Fibroblast of villous mesenchyme (primary cell): ENCODE measurements around the gene LENEP. TPM values are rescaled to one million over a fixed set of nuclear protein-coding genes. Genes with fewer than 3 reads are reported as not detected.

Experiments used
- DNase-seq: peaks from one replicate; pipeline ENCODE4 v3.0.0-alpha.2; 2010; ENCODE audit warnings: low read depth
- H3K4me3 ChIP-seq: 2 replicates; pipeline ENCODE4 v1.5.1; 2011; ENCODE audit warnings: low read depth, mild to moderate bottlenecking, low read length
- CTCF ChIP-seq: IDR thresholded peaks from 2 replicates; pipeline ENCODE4 v1.5.1; 2012; ENCODE audit warnings: low read depth, mild to moderate bottlenecking, low read length; ENCODE audit not compliant: insufficient read depth
- total RNA-seq: library from RNA; depleted of rRNA; stranded (reverse); fragments of >200 nt; gene quantifications from 2 replicates; pipeline ENCODE4 v1.2.3, GENCODE V29; 2012

Gene LENEP
- total RNA-seq, 1 donor: 0.43 TPM

- H3K4me3 ChIP-seq: peak within 1 kb of the TSS; percentile 69
- TF ChIP-seq CTCF: peak; percentile 45
- peak; percentile 92 for DNase-seq
These were observed 37.5 kb upstream of the LENEP start, which contains the start of gene PBXIP1 for GRCh38 chr1:154955718-154956543. PBXIP1 (minus strand) TSS chr1:154956099; CDS start chr1:154953721, 2,378 bp downstream.

GRCh38 chr1:154956544-154956941 is 36.8 kb upstream of the LENEP start:
- H3K4me3 ChIP-seq: peak overlapping the region; percentile 69
- no peak for TF ChIP-seq CTCF
- DNase-seq: no peak

- DNase-seq: no peak
- TF ChIP-seq CTCF: no peak
- no peak overlapping the region for H3K4me3 ChIP-seq
These were observed 36.2 kb upstream of the LENEP start for GRCh38 chr1:154957091-154957657.

- no peak overlapping the region for H3K4me3 ChIP-seq
- TF ChIP-seq CTCF: no peak
- DNase-seq: no peak
These were observed 35.4 kb upstream of the LENEP start for GRCh38 chr1:154958036-154958435.

GRCh38 chr1:154958681-154959425 is 34.5 kb upstream of the LENEP start:
- no peak overlapping the region for H3K4me3 ChIP-seq
- no peak for TF ChIP-seq CTCF
- no peak for DNase-seq

GRCh38 chr1:154959426-154959780 is 34.0 kb upstream of the LENEP start:
- no peak for DNase-seq
- TF ChIP-seq CTCF: no peak

More at GRCh38 chr1:154959426-154959780, 34.0 kb upstream of the LENEP start:
- no peak overlapping the region for H3K4me3 ChIP-seq
